SK-N-SH treated with all-trans-retinoic acid at 6 μM for 48 hours (cell line): ENCODE data around the gene SON.
"Not testable (repeated sequence)": the region's sequence is repeated elsewhere in the genome, so short reads cannot be mapped to it uniquely, and the experiment has no call there.

Experiments
- ATAC-seq: fragments of 200-7000 bp; cut with Tn5 transposase; 3 replicates; pipeline ENCODE4 v1.9.1; 2020; ENCODE audit warnings: mild to moderate bottlenecking, moderate library complexity
- ARNTL ChIP-seq: fragments of 450-650 bp; formaldehyde crosslinking; IDR thresholded peaks from 2 replicates; pipeline ENCODE4 v1.5.0; 2020; ENCODE audit warnings: low read depth, mild to moderate bottlenecking, moderate library complexity, borderline replicate concordance
- BACH2 ChIP-seq: fragments of 250-450 bp; sonication (Bioruptor Pico); IDR thresholded peaks from 2 replicates; pipeline ENCODE4 v1.9.0; 2021; ENCODE audit warnings: mild to moderate bottlenecking, borderline replicate concordance
- CSDC2 ChIP-seq: fragments of 250-450 bp; sonication (Bioruptor Pico); IDR thresholded peaks from 2 replicates; pipeline ENCODE4 v1.5.0; 2020; ENCODE audit warnings: mild to moderate bottlenecking, moderate library complexity
- ESRRG ChIP-seq: fragments of 250-450 bp; sonication (Bioruptor Pico); IDR thresholded peaks from 2 replicates; pipeline ENCODE4 v1.6.1; 2021; ENCODE audit warnings: mild to moderate bottlenecking
- GLIS3 ChIP-seq: fragments of 250-450 bp; sonication (Bioruptor Pico); IDR thresholded peaks from 2 replicates; pipeline ENCODE4 v1.5.0; 2020; ENCODE audit warnings: mild to moderate bottlenecking, moderate library complexity
- OSR1 ChIP-seq: fragments of 250-450 bp; sonication (Bioruptor Pico); IDR thresholded peaks from 2 replicates; pipeline ENCODE4 v1.8.0; 2022; ENCODE audit warnings: moderate library complexity, mild to moderate bottlenecking, inconsistent platforms
- PPARA ChIP-seq: fragments of 250-450 bp; sonication (Bioruptor Pico); IDR thresholded peaks from 2 replicates; pipeline ENCODE4 v1.5.0; 2020; ENCODE audit warnings: mild to moderate bottlenecking, borderline replicate concordance
- RARB ChIP-seq: fragments of 250-450 bp; sonication (Bioruptor Pico); IDR thresholded peaks from 2 replicates; pipeline ENCODE4 v1.8.0; 2021; ENCODE audit warnings: mild to moderate bottlenecking, moderate library complexity
- TOX ChIP-seq: fragments of 250-450 bp; sonication (Bioruptor Pico); IDR thresholded peaks from 2 replicates; pipeline ENCODE4 v1.8.0; 2021; ENCODE audit warnings: mild to moderate bottlenecking, moderate library complexity, borderline replicate concordance
- ZC3H10 ChIP-seq: fragments of 250-450 bp; sonication (Bioruptor Pico); IDR thresholded peaks from 2 replicates; pipeline ENCODE4 v1.5.1; 2021; ENCODE audit warnings: mild to moderate bottlenecking, moderate library complexity
- ZFP3 ChIP-seq: fragments of 250-450 bp; sonication (Bioruptor Pico); IDR thresholded peaks from 2 replicates; pipeline ENCODE4 v1.5.0; 2020; ENCODE audit warnings: mild to moderate bottlenecking, moderate library complexity
- ZFP30 ChIP-seq: fragments of 450-650 bp; formaldehyde crosslinking; IDR thresholded peaks from 2 replicates; pipeline ENCODE4 v1.5.0; 2022; ENCODE audit warnings: mild to moderate bottlenecking, moderate library complexity
- ZNF565 ChIP-seq: fragments of 450-650 bp; formaldehyde crosslinking; conservative IDR thresholded peaks from 2 replicates; pipeline ENCODE4 v1.5.0; 2020; ENCODE audit warnings: low read depth, mild to moderate bottlenecking, moderate library complexity
- ZNF8 ChIP-seq: fragments of 450-650 bp; formaldehyde crosslinking; IDR thresholded peaks from 2 replicates; pipeline ENCODE4 v1.5.0; 2020; ENCODE audit warnings: mild to moderate bottlenecking, moderate library complexity
- TF ChIP-seq, protein P1 (sequence below): fragments of 250-450 bp; sonication (Bioruptor Pico); IDR thresholded peaks from 2 replicates; pipeline ENCODE4 v1.5.0; 2020; ENCODE audit warnings: mild to moderate bottlenecking, moderate library complexity
- TF ChIP-seq, protein P2 (sequence below): fragments of 250-450 bp; sonication (Bioruptor Pico); IDR thresholded peaks from 2 replicates; pipeline ENCODE4 v1.8.0; 2020; ENCODE audit warnings: mild to moderate bottlenecking, moderate library complexity, borderline replicate concordance
- TF ChIP-seq, protein P3 (sequence below): fragments of 250-450 bp; sonication (Bioruptor Pico); IDR thresholded peaks from 2 replicates; pipeline ENCODE4 v1.8.0; 2021; ENCODE audit warnings: low read depth, mild to moderate bottlenecking, moderate library complexity, borderline replicate concordance

SON gene

DNA sequence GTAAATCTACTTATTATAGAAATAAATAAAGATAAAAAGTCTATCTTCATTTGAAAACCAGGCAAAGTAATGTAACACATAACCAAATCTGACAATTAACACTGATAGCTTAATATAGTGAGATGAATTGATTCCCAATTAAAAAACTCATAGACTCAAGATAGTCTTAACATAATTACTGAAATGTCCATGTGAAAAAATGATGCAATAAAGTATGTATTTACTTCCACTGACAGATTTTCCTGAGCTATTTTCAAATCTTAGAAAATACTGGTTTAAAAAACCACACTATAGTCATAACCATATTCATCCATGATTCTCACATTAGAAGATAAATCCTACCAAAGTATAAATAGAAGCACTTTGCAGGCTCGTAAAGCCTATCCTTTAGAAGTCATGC is 55.2 kb downstream of the SON start (continued):
- TF ChIP-seq, protein P1, sequence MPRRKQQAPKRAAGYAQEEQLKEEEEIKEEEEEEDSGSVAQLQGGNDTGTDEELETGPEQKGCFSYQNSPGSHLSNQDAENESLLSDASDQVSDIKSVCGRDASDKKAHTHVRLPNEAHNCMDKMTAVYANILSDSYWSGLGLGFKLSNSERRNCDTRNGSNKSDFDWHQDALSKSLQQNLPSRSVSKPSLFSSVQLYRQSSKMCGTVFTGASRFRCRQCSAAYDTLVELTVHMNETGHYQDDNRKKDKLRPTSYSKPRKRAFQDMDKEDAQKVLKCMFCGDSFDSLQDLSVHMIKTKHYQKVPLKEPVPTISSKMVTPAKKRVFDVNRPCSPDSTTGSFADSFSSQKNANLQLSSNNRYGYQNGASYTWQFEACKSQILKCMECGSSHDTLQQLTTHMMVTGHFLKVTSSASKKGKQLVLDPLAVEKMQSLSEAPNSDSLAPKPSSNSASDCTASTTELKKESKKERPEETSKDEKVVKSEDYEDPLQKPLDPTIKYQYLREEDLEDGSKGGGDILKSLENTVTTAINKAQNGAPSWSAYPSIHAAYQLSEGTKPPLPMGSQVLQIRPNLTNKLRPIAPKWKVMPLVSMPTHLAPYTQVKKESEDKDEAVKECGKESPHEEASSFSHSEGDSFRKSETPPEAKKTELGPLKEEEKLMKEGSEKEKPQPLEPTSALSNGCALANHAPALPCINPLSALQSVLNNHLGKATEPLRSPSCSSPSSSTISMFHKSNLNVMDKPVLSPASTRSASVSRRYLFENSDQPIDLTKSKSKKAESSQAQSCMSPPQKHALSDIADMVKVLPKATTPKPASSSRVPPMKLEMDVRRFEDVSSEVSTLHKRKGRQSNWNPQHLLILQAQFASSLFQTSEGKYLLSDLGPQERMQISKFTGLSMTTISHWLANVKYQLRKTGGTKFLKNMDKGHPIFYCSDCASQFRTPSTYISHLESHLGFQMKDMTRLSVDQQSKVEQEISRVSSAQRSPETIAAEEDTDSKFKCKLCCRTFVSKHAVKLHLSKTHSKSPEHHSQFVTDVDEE (CRISPR knock-in tag): no peak

DNA sequence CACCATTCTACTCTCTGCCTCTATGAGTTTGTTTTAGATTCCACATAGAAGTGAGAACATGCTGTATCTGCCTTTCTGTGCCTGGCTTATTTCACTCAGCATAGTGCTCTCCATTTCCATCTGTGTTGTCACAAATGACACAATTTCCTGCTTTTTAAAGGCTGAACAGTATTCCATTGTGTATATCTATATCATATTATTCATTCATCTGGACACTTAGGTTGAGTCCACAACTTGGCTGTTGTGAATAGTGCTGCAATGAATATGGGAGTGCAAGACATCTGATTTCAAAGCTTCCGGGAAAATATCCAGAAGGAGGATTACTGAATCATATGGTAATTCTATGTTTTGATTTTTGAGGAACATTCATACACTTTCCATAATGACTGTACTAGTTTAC is 65.7 kb downstream of the SON start:
- no peak for ATAC-seq
- no peak for TF ChIP-seq ZC3H10
- TF ChIP-seq, protein P2, sequence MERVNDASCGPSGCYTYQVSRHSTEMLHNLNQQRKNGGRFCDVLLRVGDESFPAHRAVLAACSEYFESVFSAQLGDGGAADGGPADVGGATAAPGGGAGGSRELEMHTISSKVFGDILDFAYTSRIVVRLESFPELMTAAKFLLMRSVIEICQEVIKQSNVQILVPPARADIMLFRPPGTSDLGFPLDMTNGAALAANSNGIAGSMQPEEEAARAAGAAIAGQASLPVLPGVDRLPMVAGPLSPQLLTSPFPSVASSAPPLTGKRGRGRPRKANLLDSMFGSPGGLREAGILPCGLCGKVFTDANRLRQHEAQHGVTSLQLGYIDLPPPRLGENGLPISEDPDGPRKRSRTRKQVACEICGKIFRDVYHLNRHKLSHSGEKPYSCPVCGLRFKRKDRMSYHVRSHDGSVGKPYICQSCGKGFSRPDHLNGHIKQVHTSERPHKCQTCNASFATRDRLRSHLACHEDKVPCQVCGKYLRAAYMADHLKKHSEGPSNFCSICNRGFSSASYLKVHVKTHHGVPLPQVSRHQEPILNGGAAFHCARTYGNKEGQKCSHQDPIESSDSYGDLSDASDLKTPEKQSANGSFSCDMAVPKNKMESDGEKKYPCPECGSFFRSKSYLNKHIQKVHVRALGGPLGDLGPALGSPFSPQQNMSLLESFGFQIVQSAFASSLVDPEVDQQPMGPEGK (CRISPR knock-in tag): no peak
- no peak for TF ChIP-seq ESRRG (CRISPR knock-in tag)
- no peak for TF ChIP-seq CSDC2 (CRISPR knock-in tag)
- no peak for TF ChIP-seq ZNF8 (CRISPR knock-in tag)
- no peak for TF ChIP-seq TOX (CRISPR knock-in tag)
- TF ChIP-seq, protein P3, sequence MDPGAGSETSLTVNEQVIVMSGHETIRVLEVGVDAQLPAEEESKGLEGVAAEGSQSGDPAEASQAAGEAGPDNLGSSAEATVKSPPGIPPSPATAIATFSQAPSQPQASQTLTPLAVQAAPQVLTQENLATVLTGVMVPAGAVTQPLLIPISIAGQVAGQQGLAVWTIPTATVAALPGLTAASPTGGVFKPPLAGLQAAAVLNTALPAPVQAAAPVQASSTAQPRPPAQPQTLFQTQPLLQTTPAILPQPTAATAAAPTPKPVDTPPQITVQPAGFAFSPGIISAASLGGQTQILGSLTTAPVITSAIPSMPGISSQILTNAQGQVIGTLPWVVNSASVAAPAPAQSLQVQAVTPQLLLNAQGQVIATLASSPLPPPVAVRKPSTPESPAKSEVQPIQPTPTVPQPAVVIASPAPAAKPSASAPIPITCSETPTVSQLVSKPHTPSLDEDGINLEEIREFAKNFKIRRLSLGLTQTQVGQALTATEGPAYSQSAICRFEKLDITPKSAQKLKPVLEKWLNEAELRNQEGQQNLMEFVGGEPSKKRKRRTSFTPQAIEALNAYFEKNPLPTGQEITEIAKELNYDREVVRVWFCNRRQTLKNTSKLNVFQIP (CRISPR knock-in tag): no peak
- TF ChIP-seq RARB (CRISPR knock-in tag): no peak
- no peak for TF ChIP-seq PPARA (CRISPR knock-in tag)
- TF ChIP-seq, all 23 proteins: peak for 0

DNA sequence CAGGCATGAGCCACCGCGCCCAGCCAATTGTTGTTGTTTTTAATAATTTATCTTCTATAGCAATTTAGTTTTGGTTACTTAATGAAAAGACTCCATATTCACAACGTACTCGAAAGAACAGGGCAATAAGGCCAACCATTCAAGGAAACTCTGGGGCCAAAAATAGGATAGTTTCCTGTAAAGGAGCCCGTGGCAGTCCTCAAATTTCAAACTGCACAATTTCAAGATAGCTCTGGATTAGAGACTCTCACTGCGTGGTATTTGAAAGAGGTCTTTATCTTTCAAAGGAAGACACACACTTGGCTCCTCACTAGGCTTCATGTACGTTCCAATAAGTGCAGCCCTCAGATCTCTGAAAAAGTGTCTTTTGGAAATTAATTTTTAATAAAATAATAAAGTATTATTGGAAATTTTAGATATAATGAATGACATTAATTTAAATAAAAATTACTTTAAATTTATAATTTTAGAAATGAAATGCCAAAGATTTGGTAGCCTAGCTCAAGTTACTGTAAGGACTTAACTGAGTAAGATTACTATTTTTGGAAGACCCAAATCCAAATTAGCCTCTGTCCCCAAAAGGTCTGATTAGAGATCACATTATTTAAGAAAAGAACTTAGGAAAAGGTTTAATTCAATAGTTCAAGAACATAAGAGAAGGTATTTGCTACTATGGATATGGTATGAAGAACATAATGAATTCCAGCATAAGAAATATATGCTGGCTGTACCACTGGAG is 68.3 kb downstream of the SON start:
- ATAC-seq: no peak

DNA sequence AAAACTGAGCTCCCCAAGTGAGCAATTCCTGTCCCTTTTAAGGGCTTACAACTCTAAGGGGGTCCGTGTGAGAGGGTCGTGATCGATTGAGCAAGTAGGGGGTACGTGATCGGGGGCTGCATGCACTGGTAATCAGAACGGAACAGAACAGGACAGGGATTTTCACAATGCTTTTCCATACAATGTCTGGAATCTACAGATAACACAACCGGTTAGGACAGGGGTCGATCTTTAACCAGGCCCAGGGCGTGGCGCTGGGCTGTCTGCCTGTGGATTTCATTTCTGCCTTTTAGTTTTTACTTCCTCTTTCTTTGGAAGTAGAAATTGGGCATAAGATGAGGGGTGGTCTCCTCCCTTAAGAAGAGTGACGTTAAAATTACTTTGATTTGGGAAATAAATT is 74.7 kb downstream of the SON start:
- ATAC-seq: not testable (repeated sequence)

More for the DNA sequence above, 68.3 kb downstream of the SON start:
- TF ChIP-seq ZFP3 (CRISPR knock-in tag) (no peak), GLIS3 (CRISPR knock-in tag) (no peak), ESRRG (CRISPR knock-in tag) (no peak), ZC3H10 (no peak), ZNF565 (CRISPR knock-in tag) (no peak), ARNTL (CRISPR knock-in tag) (no peak), TOX (CRISPR knock-in tag) (no peak), CSDC2 (CRISPR knock-in tag) (no peak), PPARA (CRISPR knock-in tag) (no peak), OSR1 (CRISPR knock-in tag) (no peak), ZFP30 (CRISPR knock-in tag) (no peak), BACH2 (CRISPR knock-in tag) (no peak)
- TF ChIP-seq, protein P3 (CRISPR knock-in tag): no peak
- TF ChIP-seq, protein P2 (CRISPR knock-in tag): no peak
